GM03348 (cell line): ENCODE results near the gene GLYAT.
"Not testable (repeated sequence)": the region's sequence is repeated elsewhere in the genome, so short reads cannot be mapped to it uniquely, and the experiment has no call there.

Source experiments
- DNase-seq: peaks from one replicate; pipeline ENCODE4 v3.0.0; 2012; ENCODE audit warnings: low spot score

The GLYAT gene

GRCh38 chr11:58742981-58743880 lies 11.5 kb upstream of the GLYAT start:
- no peak for DNase-seq

GRCh38 chr11:58742140-58742539 lies 10.4 kb upstream of the GLYAT start:
- DNase-seq, result no peak

- no peak for DNase-seq
These were observed 9.4 kb upstream of the GLYAT start for GRCh38 chr11:58741127-58741526.

- DNase-seq, result no peak
These were observed 8.7 kb upstream of the GLYAT start for GRCh38 chr11:58740447-58740846.

- peak; percentile 46 for DNase-seq
These were observed 8.1 kb upstream of the GLYAT start for GRCh38 chr11:58739725-58740430.

GRCh38 chr11:58734681-58735490 lies 3.1 kb upstream of the GLYAT start:
- no peak for DNase-seq

GRCh38 chr11:58730507-58731089 lies 1.1 kb downstream of the GLYAT start:
- DNase-seq, result peak; percentile 12

- DNase-seq, result no peak
These were observed 4.3 kb downstream of the GLYAT start for GRCh38 chr11:58727415-58727797.

GRCh38 chr11:58726737-58727414 lies 4.9 kb downstream of the GLYAT start:
- DNase-seq, result no peak

- no peak for DNase-seq
These were observed 12.2 kb downstream of the GLYAT start for GRCh38 chr11:58719406-58720117.

- no peak for DNase-seq
These were observed 19.2 kb downstream of the GLYAT start for GRCh38 chr11:58712531-58712930.

- no peak for DNase-seq
These were observed 19.9 kb downstream of the GLYAT start for GRCh38 chr11:58711832-58712231.

- DNase-seq, result no peak
These were observed 24.0 kb downstream of the GLYAT start for GRCh38 chr11:58707767-58708166.

GRCh38 chr11:58696825-58697224 lies 34.9 kb downstream of the GLYAT start:
- DNase-seq, result not testable (repeated sequence)

GRCh38 chr11:58693026-58693425 lies 38.7 kb downstream of the GLYAT start:
- DNase-seq, result no peak

GRCh38 chr11:58691675-58692074 lies 40.1 kb downstream of the GLYAT start:
- no peak for DNase-seq

GRCh38 chr11:58688789-58689503 lies 42.8 kb downstream of the GLYAT start:
- no peak for DNase-seq

- no peak for DNase-seq
These were observed 45.6 kb downstream of the GLYAT start for GRCh38 chr11:58685973-58686722.

GRCh38 chr11:58682660-58683059 lies 49.1 kb downstream of the GLYAT start:
- not testable (repeated sequence) for DNase-seq
